Gastrocnemius medialis (tissue), 4 donors: ENCODE measurements around the gene TNIK.

ENCODE experiments used
- POLR2A ChIP-seq, 2 donors: fragments of 450-650 bp; IDR thresholded peaks; one replicate each; pipeline ENCODE4 v1.6.1; 2017; ENCODE audit warnings: antibody characterized with exemption in 2 of 2, mild to moderate bottlenecking in 2 of 2, moderate library complexity in 2 of 2
- TF ChIP-seq, protein P1 (sequence below), 5 experiments: fragments of 450-650 bp in 3 of 5; fragments of 200-600 bp in 2 of 5; sonication (generic) in 2 of 5; IDR thresholded peaks in 4 of 5; conservative IDR thresholded peaks in 1 of 5; 1 replicate in 4 of 5; 2 replicates in 1 of 5; pipeline ENCODE4 v1.5.1; 2016 to 2019; ENCODE audit warnings: antibody characterized with exemption in 5 of 5, mild to moderate bottlenecking in 3 of 5, moderate library complexity in 3 of 5

DNA sequence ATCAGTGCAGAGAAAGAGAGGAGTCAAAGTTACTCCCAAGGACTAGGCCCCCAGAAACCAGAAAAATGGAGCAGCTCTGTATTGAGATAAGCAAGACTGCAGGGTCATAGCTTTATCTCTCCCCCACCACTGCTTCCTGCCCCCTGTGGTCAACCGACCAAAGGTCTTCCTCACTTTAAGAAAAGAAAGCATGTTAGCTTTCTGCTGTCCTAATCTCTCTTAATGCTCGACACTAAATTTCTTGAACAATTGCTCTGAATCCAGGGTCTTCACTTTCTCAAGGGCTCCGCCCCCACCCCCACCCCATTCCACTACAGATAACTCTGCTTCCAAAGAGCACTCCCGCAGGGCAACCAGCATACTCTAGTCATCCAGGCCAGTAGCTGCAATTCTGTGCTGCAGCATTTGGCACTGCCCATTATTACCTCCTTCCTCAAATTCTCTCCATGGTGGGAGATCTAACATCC lies 31.9 kb downstream of the TNIK start:
- TF ChIP-seq, protein P1, sequence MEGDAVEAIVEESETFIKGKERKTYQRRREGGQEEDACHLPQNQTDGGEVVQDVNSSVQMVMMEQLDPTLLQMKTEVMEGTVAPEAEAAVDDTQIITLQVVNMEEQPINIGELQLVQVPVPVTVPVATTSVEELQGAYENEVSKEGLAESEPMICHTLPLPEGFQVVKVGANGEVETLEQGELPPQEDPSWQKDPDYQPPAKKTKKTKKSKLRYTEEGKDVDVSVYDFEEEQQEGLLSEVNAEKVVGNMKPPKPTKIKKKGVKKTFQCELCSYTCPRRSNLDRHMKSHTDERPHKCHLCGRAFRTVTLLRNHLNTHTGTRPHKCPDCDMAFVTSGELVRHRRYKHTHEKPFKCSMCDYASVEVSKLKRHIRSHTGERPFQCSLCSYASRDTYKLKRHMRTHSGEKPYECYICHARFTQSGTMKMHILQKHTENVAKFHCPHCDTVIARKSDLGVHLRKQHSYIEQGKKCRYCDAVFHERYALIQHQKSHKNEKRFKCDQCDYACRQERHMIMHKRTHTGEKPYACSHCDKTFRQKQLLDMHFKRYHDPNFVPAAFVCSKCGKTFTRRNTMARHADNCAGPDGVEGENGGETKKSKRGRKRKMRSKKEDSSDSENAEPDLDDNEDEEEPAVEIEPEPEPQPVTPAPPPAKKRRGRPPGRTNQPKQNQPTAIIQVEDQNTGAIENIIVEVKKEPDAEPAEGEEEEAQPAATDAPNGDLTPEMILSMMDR (IDR thresholded peaks at IDR 0.05 in 4 of 5, conservative IDR thresholded peaks at IDR 0.05 in 1 of 5): no peak
- TF ChIP-seq POLR2A (IDR thresholded peaks at IDR 0.05): no peak
